PC-9 (cell line): ENCODE results near the gene TNFRSF12A. TPM values are rescaled to one million over a fixed set of nuclear protein-coding genes. Genes with fewer than 3 reads are reported as not detected.
A peak's percentile ranks its signal among the peaks of the same experiment; 100 is the strongest.

Experiments used
- BruUV-seq: library from RNA; stranded (reverse); fragments of 400-500 nt; replicated peaks from 2 replicates; lab custom pipeline; 2021; lab: Mats Ljungman, UMichigan
- CTCF ChIA-PET: fragments of 300-600 bp; sonication (Branson Sonifier 250); formaldehyde crosslinking; loops from one replicate; lab custom pipeline; 2022; ENCODE audit warnings: antibody characterized with exemption; lab: Charles Lee
- POLR2A ChIA-PET: fragments of 300-600 bp; sonication (Branson Sonifier 250); formaldehyde crosslinking; loops from one replicate; lab custom pipeline; 2022; ENCODE audit warnings: antibody characterized with exemption; ENCODE audit not compliant: unreplicated experiment; lab: Charles Lee
- DNase-seq, 2 experiments: peaks; one replicate each; pipeline versions ENCODE4 v3.0.0 to v3.0.0-alpha.2; 2015 to 2022; ENCODE audit warnings: mixed read lengths in 1 of 2
- H2AFZ ChIP-seq: fragments of 200-600 bp; sonication (generic); 2 replicates; pipeline ENCODE4 v1.8.1; 2017; ENCODE audit warnings: antibody characterized with exemption
- H3F3A ChIP-seq: fragments of 200-600 bp; sonication (generic); 2 replicates; pipeline ENCODE4 v1.8.1; 2017; ENCODE audit warnings: antibody characterized with exemption, mild to moderate bottlenecking, low read depth; ENCODE audit not compliant: insufficient read depth
- H3K27ac ChIP-seq: fragments of 200-600 bp; sonication (generic); 2 replicates; pipeline ENCODE4 v1.6.1; 2016; ENCODE audit warnings: mixed run types
- H3K27me3 ChIP-seq: fragments of 200-600 bp; sonication (generic); 2 replicates; pipeline ENCODE4 v1.6.1; 2016; ENCODE audit warnings: low read depth, mixed run types; ENCODE audit not compliant: insufficient read depth
- H3K36me3 ChIP-seq: fragments of 200-600 bp; sonication (generic); 2 replicates; pipeline ENCODE4 v1.6.1; 2016; ENCODE audit warnings: low read depth, mixed run types
- H3K4me1 ChIP-seq: fragments of 200-600 bp; sonication (generic); replicated peaks from 2 replicates; pipeline ENCODE4 v1.6.1; 2016; ENCODE audit warnings: mixed run types; ENCODE audit not compliant: insufficient read depth
- H3K4me2 ChIP-seq: fragments of 200-600 bp; sonication (generic); 2 replicates; pipeline ENCODE4 v1.6.1; 2017; ENCODE audit warnings: mixed run types
- H3K4me3 ChIP-seq: fragments of 200-600 bp; sonication (generic); 2 replicates; pipeline ENCODE4 v1.6.1; 2016; ENCODE audit warnings: mixed run types
- H3K79me2 ChIP-seq: fragments of 200-600 bp; sonication (generic); 2 replicates; pipeline ENCODE4 v1.6.1; 2017; ENCODE audit warnings: low read depth, mixed run types
- H3K9me2 ChIP-seq: fragments of 200-600 bp; sonication (generic); 2 replicates; pipeline ENCODE4 v1.8.1; 2017; ENCODE audit warnings: mild to moderate bottlenecking; ENCODE audit not compliant: insufficient read depth
- H3K9me3 ChIP-seq: fragments of 200-600 bp; sonication (generic); 2 replicates; pipeline ENCODE4 v1.8.1; 2016; ENCODE audit warnings: low read depth; ENCODE audit not compliant: insufficient read depth
- H4K20me1 ChIP-seq: fragments of 200-600 bp; sonication (generic); 2 replicates; pipeline ENCODE4 v1.8.1; 2017; ENCODE audit not compliant: insufficient read depth
- CTCF ChIP-seq: fragments of 200-600 bp; sonication (generic); conservative IDR thresholded peaks from 2 replicates; pipeline ENCODE4 v1.6.1; 2017; ENCODE audit warnings: mixed run types, antibody characterized with exemption, mild to moderate bottlenecking, moderate library complexity
- EZH2 ChIP-seq: fragments of 200-600 bp; sonication (generic); IDR thresholded peaks from 2 replicates; pipeline ENCODE4 v1.8.0; 2017; ENCODE audit warnings: antibody characterized with exemption, low read depth
- intact Hi-C: fragments of 100-400 bp; cut with micrococcal nuclease; formaldehyde crosslinking; loops from one replicate; pipeline ENCODE4 v1.10.0; 2022; ENCODE audit not compliant: unreplicated experiment
- total RNA-seq: library from RNA; stranded (reverse); gene quantifications from 2 replicates; pipeline ENCODE4 v1.2.3, GENCODE V29; 2021

The TNFRSF12A gene
- total RNA-seq, 1 experiment from 2014 or later: 226 TPM

GRCh38 chr16:3014971-3015370 is 5.2 kb upstream of the TNFRSF12A start:
- Histone ChIP-seq H3K79me2 (peaks cover 7% of the 10 kb centered on the region; the same call in 1 of the 2 replicates), H2AFZ (no peak overlapping the region), H3K4me1 (peaks cover 53% of the 10 kb centered on the region), H3K27me3 (no peaks in the 10 kb centered on the region), H3K36me3 (no peaks in the 10 kb centered on the region), H3K4me2 (no peak overlapping the region; the same call in 1 of the 2 replicates), H3F3A (peaks cover 59% of the 10 kb centered on the region; the same call in 1 of the 2 replicates), H3K27ac (no peak overlapping the region), H3K9me2 (no peaks in the 10 kb centered on the region), H4K20me1 (no peaks in the 10 kb centered on the region), H3K4me3 (no peak overlapping the region), H3K9me3 (no peaks in the 10 kb centered on the region)
- TF ChIP-seq CTCF: no peak
- TF ChIP-seq EZH2: no peak
- no TSS peak for BruUV-seq
- intact Hi-C loops: no loop called here
- DNase-seq: peak in 1 of 2 experiments; percentile 4
- ChIA-PET CTCF (interaction anchor here (0.7 kb wide), 1 partner anchor 79 kb away, joined by 3 read pairs; no protein-coding TSS in a partner anchor), POLR2A (interaction anchor here (0.6 kb wide), 1 partner anchor 9 kb away, joined by 3 read pairs; the partner anchor contains the start of gene HCFC1R1)

- no peaks in the 10 kb centered on the region for H3K9me3 ChIP-seq
- POLR2A ChIA-PET: no interaction called here
- 0 out of 2 replicates have a peak, but pooled peaks cover under 1% of the 10 kb centered on the region for H4K20me1 ChIP-seq
- H3K4me2 ChIP-seq: no peak overlapping the region
- no peak overlapping the region for H3K4me3 ChIP-seq
- H3K27ac ChIP-seq: no peak overlapping the region
- H3K36me3 ChIP-seq: no peaks in the 10 kb centered on the region
- DNase-seq: peak in 1 of 2 experiments; percentile 23
- CTCF ChIA-PET: no interaction called here
- H2AFZ ChIP-seq: no peak overlapping the region
- H3K27me3 ChIP-seq: no peaks in the 10 kb centered on the region
- TF ChIP-seq EZH2 (no peak), CTCF (no peak)
- peaks cover 12% of the 10 kb centered on the region for H3K79me2 ChIP-seq
- no peaks in the 10 kb centered on the region for H3K9me2 ChIP-seq
- H3K4me1 ChIP-seq: peaks cover 43% of the 10 kb centered on the region
- intact Hi-C loops: no loop called here
- no TSS peak for BruUV-seq
- H3F3A ChIP-seq: peaks cover 56% of the 10 kb centered on the region; the same call in 1 of the 2 replicates
Observed at GRCh38 chr16:3015865-3016521, 4.2 kb upstream of the TNFRSF12A start.

- H3K9me3 ChIP-seq: no peaks in the 10 kb centered on the region
- no peak for DNase-seq
- TF ChIP-seq CTCF (no peak), EZH2 (no peak)
- peaks cover 6% of the 10 kb centered on the region; the same call in 1 of the 2 replicates for H4K20me1 ChIP-seq
- ChIA-PET POLR2A (no interaction called here), CTCF (no interaction called here)
- intact Hi-C loops: no loop called here
- no peak overlapping the region for H3K4me2 ChIP-seq
- H3K4me1 ChIP-seq: peaks cover 30% of the 10 kb centered on the region
- H2AFZ ChIP-seq: no peak overlapping the region
- peaks cover 59% of the 10 kb centered on the region for H3F3A ChIP-seq
- H3K27me3 ChIP-seq: no peaks in the 10 kb centered on the region
- H3K4me3 ChIP-seq: no peak overlapping the region
- H3K79me2 ChIP-seq: peaks cover 24% of the 10 kb centered on the region
- no peak overlapping the region for H3K27ac ChIP-seq
- no TSS peak for BruUV-seq
- no peaks in the 10 kb centered on the region for H3K9me2 ChIP-seq
- peaks cover 8% of the 10 kb centered on the region for H3K36me3 ChIP-seq
Observed at GRCh38 chr16:3017344-3017743, 2.8 kb upstream of the TNFRSF12A start.
